ENCODE measurements around the gene TSC22D1. TPM values are rescaled to one million over a fixed set of nuclear protein-coding genes. Genes with fewer than 3 reads are reported as not detected.

TSC22D1 gene
- total RNA-seq, 1 donor: 173 TPM

DNA sequence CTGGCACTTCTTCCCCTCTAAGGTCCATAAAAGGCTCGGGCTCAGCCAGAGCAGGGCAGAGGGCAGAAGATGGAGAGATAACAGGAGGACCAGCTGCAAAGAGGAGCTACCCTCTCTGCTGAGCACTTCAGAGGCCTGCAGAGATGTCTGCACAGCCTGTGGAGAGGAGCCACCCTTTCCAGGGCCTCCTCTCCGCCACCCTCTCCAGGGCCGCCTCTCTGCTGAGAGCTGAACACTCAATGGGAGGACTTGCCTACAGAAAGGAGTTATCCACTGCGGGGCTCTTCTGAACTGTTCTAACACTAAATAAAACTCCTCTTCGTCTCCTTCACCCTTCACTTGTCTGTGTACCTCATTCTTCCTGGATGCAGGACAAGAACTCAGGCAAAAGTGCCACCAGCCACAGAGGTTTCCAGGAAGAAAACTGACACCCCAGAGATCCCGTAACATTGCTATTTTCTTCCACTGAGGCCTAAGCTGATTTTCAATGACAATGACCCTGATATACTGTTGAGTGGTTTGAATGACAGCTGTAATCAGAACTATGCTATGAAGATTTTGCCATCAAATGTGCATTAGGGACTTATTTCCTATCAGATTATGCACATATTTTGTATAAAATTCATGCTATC lies 16.2 kb upstream of the TSC22D1 start:
- TF ChIP-seq, protein P1, sequence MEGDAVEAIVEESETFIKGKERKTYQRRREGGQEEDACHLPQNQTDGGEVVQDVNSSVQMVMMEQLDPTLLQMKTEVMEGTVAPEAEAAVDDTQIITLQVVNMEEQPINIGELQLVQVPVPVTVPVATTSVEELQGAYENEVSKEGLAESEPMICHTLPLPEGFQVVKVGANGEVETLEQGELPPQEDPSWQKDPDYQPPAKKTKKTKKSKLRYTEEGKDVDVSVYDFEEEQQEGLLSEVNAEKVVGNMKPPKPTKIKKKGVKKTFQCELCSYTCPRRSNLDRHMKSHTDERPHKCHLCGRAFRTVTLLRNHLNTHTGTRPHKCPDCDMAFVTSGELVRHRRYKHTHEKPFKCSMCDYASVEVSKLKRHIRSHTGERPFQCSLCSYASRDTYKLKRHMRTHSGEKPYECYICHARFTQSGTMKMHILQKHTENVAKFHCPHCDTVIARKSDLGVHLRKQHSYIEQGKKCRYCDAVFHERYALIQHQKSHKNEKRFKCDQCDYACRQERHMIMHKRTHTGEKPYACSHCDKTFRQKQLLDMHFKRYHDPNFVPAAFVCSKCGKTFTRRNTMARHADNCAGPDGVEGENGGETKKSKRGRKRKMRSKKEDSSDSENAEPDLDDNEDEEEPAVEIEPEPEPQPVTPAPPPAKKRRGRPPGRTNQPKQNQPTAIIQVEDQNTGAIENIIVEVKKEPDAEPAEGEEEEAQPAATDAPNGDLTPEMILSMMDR (IDR thresholded peaks at IDR 0.05; ENCODE audit: extremely low read depth, low read depth, low read length): no peak
- no peaks in the 10 kb centered on the region for H3K9me3 ChIP-seq (ENCODE audit: low read depth, low read length)
- no peaks in the 10 kb centered on the region for H3K27me3 ChIP-seq (ENCODE audit: insufficient read depth, low read length)
- H4K20me1 ChIP-seq (ENCODE audit: insufficient read depth, low read length): no peaks in the 10 kb centered on the region
- no peaks in the 10 kb centered on the region for H3K4me1 ChIP-seq (ENCODE audit: insufficient read depth, low read length)
- H3K36me3 ChIP-seq (ENCODE audit: insufficient read depth, low read length): no peaks in the 10 kb centered on the region
- H3K4me3 ChIP-seq (ENCODE audit: insufficient read depth, low read length): no peak overlapping the region
- H2AFZ ChIP-seq (ENCODE audit: low read length): no peak overlapping the region
- no peak overlapping the region for H3K27ac ChIP-seq (ENCODE audit: low read depth, low read length)
- no peak overlapping the region for H3K4me2 ChIP-seq (ENCODE audit: insufficient read depth, low read length)
- H3K79me2 ChIP-seq (ENCODE audit: insufficient read depth, low read length): no peaks in the 10 kb centered on the region
- no peak for DNase-seq (ENCODE audit: insufficient read length, low spot score, missing footprints)

- no peaks in the 10 kb centered on the region for H3K27me3 ChIP-seq (ENCODE audit: insufficient read depth, low read length)
- no peaks in the 10 kb centered on the region for H3K4me1 ChIP-seq (ENCODE audit: insufficient read depth, low read length)
- no peak overlapping the region for H2AFZ ChIP-seq (ENCODE audit: low read length)
- H3K27ac ChIP-seq (ENCODE audit: low read depth, low read length): no peak overlapping the region
- no peaks in the 10 kb centered on the region for H3K9me3 ChIP-seq (ENCODE audit: low read depth, low read length)
- H3K79me2 ChIP-seq (ENCODE audit: insufficient read depth, low read length): no peaks in the 10 kb centered on the region
- H4K20me1 ChIP-seq (ENCODE audit: insufficient read depth, low read length): no peaks in the 10 kb centered on the region
- H3K36me3 ChIP-seq (ENCODE audit: insufficient read depth, low read length): no peaks in the 10 kb centered on the region
- TF ChIP-seq, protein P1 (IDR thresholded peaks at IDR 0.05; ENCODE audit: extremely low read depth, low read depth, low read length): no peak
- no peak overlapping the region for H3K4me2 ChIP-seq (ENCODE audit: insufficient read depth, low read length)
- no peak overlapping the region for H3K4me3 ChIP-seq (ENCODE audit: insufficient read depth, low read length)
- no peak for DNase-seq (ENCODE audit: insufficient read length, low spot score, missing footprints)
Observed at GRCh38 chr13:44591316-44591715, 15.2 kb upstream of the TSC22D1 start.

DNA sequence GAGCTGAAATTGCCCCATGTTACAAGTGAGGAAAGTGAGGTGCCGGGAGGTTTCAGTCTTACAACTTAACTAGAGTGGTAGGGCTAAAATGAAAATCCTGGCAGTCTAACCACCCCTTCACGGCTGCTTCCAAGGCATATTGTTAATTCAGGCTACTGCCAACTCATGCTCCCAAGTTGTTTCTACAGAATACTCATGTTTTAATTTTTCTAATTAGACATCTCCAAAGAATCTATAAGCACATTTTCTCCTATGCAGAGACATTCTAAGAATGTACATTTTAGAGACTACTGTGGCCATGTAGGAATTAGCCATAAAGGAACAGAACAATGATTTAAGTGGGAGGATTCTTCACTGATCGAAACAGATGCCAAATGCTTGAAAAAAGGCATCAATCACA lies 7.0 kb upstream of the TSC22D1 start:
- TF ChIP-seq, protein P1 (IDR thresholded peaks at IDR 0.05; ENCODE audit: extremely low read depth, low read depth, low read length): no peak
- Histone ChIP-seq H3K9me3 (ENCODE audit: low read depth, low read length) (no peaks in the 10 kb centered on the region), H3K36me3 (ENCODE audit: insufficient read depth, low read length) (no peaks in the 10 kb centered on the region), H4K20me1 (ENCODE audit: insufficient read depth, low read length) (no peaks in the 10 kb centered on the region), H3K27me3 (ENCODE audit: insufficient read depth, low read length) (no peaks in the 10 kb centered on the region), H3K79me2 (ENCODE audit: insufficient read depth, low read length) (no peaks in the 10 kb centered on the region), H3K4me2 (ENCODE audit: insufficient read depth, low read length) (peak overlapping the region; percentile 9), H2AFZ (ENCODE audit: low read length) (peak overlapping the region; percentile 1), H3K4me3 (ENCODE audit: insufficient read depth, low read length) (no peak overlapping the region), H3K4me1 (ENCODE audit: insufficient read depth, low read length) (peaks cover 6% of the 10 kb centered on the region), H3K27ac (ENCODE audit: low read depth, low read length) (no peak overlapping the region)
- no peak for DNase-seq (ENCODE audit: insufficient read length, low spot score, missing footprints)

GRCh38 chr13:44578067-44578400 lies 1.9 kb upstream of the TSC22D1 start:
- peak overlapping the region; percentile 91 for H3K4me2 ChIP-seq (ENCODE audit: insufficient read depth, low read length)

More at GRCh38 chr13:44578067-44578400, 1.9 kb upstream of the TSC22D1 start:
- Histone ChIP-seq H3K4me3 (ENCODE audit: insufficient read depth, low read length) (peak overlapping the region; percentile 78), H3K4me1 (ENCODE audit: insufficient read depth, low read length) (peaks cover 36% of the 10 kb centered on the region), H3K27me3 (ENCODE audit: insufficient read depth, low read length) (no peaks in the 10 kb centered on the region), H4K20me1 (ENCODE audit: insufficient read depth, low read length) (peaks cover 26% of the 10 kb centered on the region), H2AFZ (ENCODE audit: low read length) (peak overlapping the region; percentile 70), H3K27ac (ENCODE audit: low read depth, low read length) (peak overlapping the region; percentile 74), H3K9me3 (ENCODE audit: low read depth, low read length) (no peaks in the 10 kb centered on the region), H3K36me3 (ENCODE audit: insufficient read depth, low read length) (peaks cover 21% of the 10 kb centered on the region), H3K79me2 (ENCODE audit: insufficient read depth, low read length) (peaks cover 40% of the 10 kb centered on the region)
- TF ChIP-seq, protein P1 (IDR thresholded peaks at IDR 0.05; ENCODE audit: extremely low read depth, low read depth, low read length): no peak
- DNase-seq (ENCODE audit: insufficient read length, low spot score, missing footprints): no peak
